Astrocyte (in vitro differentiated cells and primary cell): ENCODE measurements around the gene BRD7.

ENCODE experiments used
- EZH2 ChIP-seq: IDR thresholded peaks from 2 replicates; pipeline ENCODE4 v1.6.1; 2012; ENCODE audit warnings: mild to moderate bottlenecking, low read length, inconsistent platforms; ENCODE audit not compliant: insufficient read depth
- TF ChIP-seq, protein P1 (sequence below): IDR thresholded peaks from 2 replicates; pipeline ENCODE4 v1.5.1; 2011; ENCODE audit warnings: low read depth, mild to moderate bottlenecking, inconsistent platforms, low read length, moderate library complexity; ENCODE audit not compliant: insufficient read depth

DNA sequence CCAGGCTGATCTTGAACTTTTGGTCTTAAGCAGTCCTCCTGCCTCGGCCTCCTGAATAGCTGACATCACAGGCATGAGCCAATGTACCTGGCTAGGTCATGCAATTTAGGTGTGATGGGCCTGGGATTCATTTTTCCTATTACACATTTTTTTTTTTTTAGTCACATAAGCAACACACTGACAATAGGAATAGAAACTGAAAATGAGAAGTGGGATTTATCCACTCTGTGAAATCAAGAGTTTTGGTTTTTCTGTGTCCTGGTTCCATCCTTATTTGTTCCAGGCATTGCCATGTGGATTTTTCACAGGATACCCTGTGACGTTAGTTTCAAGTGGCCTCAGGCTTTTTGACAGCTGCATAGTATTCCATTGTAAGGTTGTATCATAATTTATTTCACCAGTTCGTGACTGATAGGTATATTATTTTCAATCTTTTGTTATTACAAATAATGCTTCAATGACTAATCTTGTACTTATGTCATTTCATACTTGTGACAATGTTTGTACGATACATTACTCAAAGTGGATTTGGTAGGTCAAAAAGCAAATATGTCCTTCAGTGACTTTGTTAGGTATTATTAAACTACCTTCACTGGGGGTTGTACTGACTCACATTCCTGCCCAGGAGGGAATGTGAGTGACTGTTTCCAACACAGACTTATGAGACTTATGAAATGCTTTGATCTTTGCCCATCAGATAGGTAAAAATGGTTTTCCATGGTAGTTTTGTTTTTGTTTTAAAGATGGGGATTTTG is 91.8 kb downstream of the BRD7 start:
- TF ChIP-seq, protein P1, sequence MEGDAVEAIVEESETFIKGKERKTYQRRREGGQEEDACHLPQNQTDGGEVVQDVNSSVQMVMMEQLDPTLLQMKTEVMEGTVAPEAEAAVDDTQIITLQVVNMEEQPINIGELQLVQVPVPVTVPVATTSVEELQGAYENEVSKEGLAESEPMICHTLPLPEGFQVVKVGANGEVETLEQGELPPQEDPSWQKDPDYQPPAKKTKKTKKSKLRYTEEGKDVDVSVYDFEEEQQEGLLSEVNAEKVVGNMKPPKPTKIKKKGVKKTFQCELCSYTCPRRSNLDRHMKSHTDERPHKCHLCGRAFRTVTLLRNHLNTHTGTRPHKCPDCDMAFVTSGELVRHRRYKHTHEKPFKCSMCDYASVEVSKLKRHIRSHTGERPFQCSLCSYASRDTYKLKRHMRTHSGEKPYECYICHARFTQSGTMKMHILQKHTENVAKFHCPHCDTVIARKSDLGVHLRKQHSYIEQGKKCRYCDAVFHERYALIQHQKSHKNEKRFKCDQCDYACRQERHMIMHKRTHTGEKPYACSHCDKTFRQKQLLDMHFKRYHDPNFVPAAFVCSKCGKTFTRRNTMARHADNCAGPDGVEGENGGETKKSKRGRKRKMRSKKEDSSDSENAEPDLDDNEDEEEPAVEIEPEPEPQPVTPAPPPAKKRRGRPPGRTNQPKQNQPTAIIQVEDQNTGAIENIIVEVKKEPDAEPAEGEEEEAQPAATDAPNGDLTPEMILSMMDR = no peak
- TF ChIP-seq EZH2 = no peak
